ACHN (cell line): ENCODE results near the gene TFB1M.
"Not testable (repeated sequence)": the region's sequence is repeated elsewhere in the genome, so short reads cannot be mapped to it uniquely, and the experiment has no call there.

ENCODE experiments used
- DNase-seq: peaks from one replicate; pipeline ENCODE4 v3.0.0-alpha.2; 2015
- in situ Hi-C: cut with HindIII; loops from 2 replicates; pipeline ENCODE4 v1.10.0; 2017; ENCODE audit warnings: low sequenced_read_pairs, low pct_ligation_motif_present, low pct_unique_long_range_greater_than_20kb

TFB1M gene

GRCh38 chr6:155224618-155225017, 89.7 kb downstream of the TFB1M start:
- in situ Hi-C loops, result no loop called here
- no peak for DNase-seq

GRCh38 chr6:155223646-155224451, 90.4 kb downstream of the TFB1M start:
- DNase-seq, result peak; percentile 41
- in situ Hi-C loops, result no loop called here

GRCh38 chr6:155222506-155222905, 91.8 kb downstream of the TFB1M start:
- in situ Hi-C loops, result no loop called here
- no peak for DNase-seq

- in situ Hi-C loops, result no loop called here
- DNase-seq, result no peak
Observed at GRCh38 chr6:155221086-155221485, 93.2 kb downstream of the TFB1M start.

GRCh38 chr6:155219858-155220301, 94.4 kb downstream of the TFB1M start:
- in situ Hi-C loops, result no loop called here
- no peak for DNase-seq

- DNase-seq, result no peak
Observed at GRCh38 chr6:155219299-155219698, 95.0 kb downstream of the TFB1M start.

GRCh38 chr6:155218711-155219110, 95.6 kb downstream of the TFB1M start:
- DNase-seq, in situ Hi-C loops: not testable (repeated sequence)

More at GRCh38 chr6:155219299-155219698, 95.0 kb downstream of the TFB1M start:
- in situ Hi-C loops, result no loop called here

- in situ Hi-C loops, result no loop called here
Observed at GRCh38 chr6:155216312-155217046, 97.8 kb downstream of the TFB1M start.

GRCh38 chr6:155215906-155216305, 98.4 kb downstream of the TFB1M start:
- no peak for DNase-seq
- in situ Hi-C loops, result no loop called here

More at GRCh38 chr6:155216312-155217046, 97.8 kb downstream of the TFB1M start:
- no peak for DNase-seq

- in situ Hi-C loops, result no loop called here
- DNase-seq, result no peak
Observed at GRCh38 chr6:155213611-155214372, 100.5 kb downstream of the TFB1M start.

GRCh38 chr6:155212616-155213380, 101.5 kb downstream of the TFB1M start:
- in situ Hi-C loops, result no loop called here
- DNase-seq, result no peak

GRCh38 chr6:155212106-155212505, 102.2 kb downstream of the TFB1M start:
- DNase-seq, result no peak
- in situ Hi-C loops, result no loop called here

GRCh38 chr6:155207223-155207622, 107.1 kb downstream of the TFB1M start:
- in situ Hi-C loops, result no loop called here

More at GRCh38 chr6:155207223-155207622, 107.1 kb downstream of the TFB1M start:
- no peak for DNase-seq
